H1 (cell line): ENCODE measurements around the gene SLC6A20. TPM values are rescaled to one million over a fixed set of nuclear protein-coding genes. Genes with fewer than 3 reads are reported as not detected.

Source experiments
- ASH2L ChIP-seq: fragments of 200-600, 300-600 bp; sonication (generic); IDR thresholded peaks from one replicate; pipeline ENCODE4 v1.7.1; 2017; ENCODE audit warnings: low read length
- ATF2 ChIP-seq: IDR thresholded peaks from 2 replicates; pipeline ENCODE4 v1.6.1; 2012; ENCODE audit warnings: low read length, inconsistent platforms
- BACH1 ChIP-seq: IDR thresholded peaks from 2 replicates; pipeline ENCODE4 v1.6.1; 2012; ENCODE audit warnings: low read length, improper control_type of control experiment
- BRCA1 ChIP-seq: IDR thresholded peaks from 2 replicates; pipeline ENCODE4 v1.6.1; 2012; ENCODE audit warnings: low read depth, low read length, improper control_type of control experiment
- CBX8 ChIP-seq: fragments of 300-800, 300-1000 bp; sonication (generic); IDR thresholded peaks from 2 replicates; pipeline ENCODE4 v1.7.1; 2016; ENCODE audit warnings: low read depth, low read length, borderline replicate concordance
- CHD1 ChIP-seq: IDR thresholded peaks from 2 replicates; pipeline ENCODE4 v1.6.1; 2012; ENCODE audit warnings: low read depth, low read length, improper control_type of control experiment
- CTBP2 ChIP-seq: IDR thresholded peaks from 2 replicates; pipeline ENCODE4 v1.7.0; 2011; ENCODE audit warnings: borderline replicate concordance, mild to moderate bottlenecking, moderate library complexity, mixed read lengths, low read length; ENCODE audit not compliant: insufficient read depth, insufficient read length
- EP300 ChIP-seq, 2 experiments: IDR thresholded peaks; 1 replicate in 1 of 2; 2 replicates in 1 of 2; pipeline ENCODE4 v1.6.1; 2011 to 2012; ENCODE audit warnings: low read depth in 2 of 2, low read length in 2 of 2, mild to moderate bottlenecking in 2 of 2, borderline replicate concordance in 1 of 2, inconsistent platforms in 1 of 2, moderate library complexity in 1 of 2
- EZH2 ChIP-seq: fragments of 200-600 bp; sonication (generic); IDR thresholded peaks from 2 replicates; pipeline ENCODE4 v1.7.1; 2012; ENCODE audit warnings: low read depth, mild to moderate bottlenecking, moderate library complexity, low read length, inconsistent platforms; ENCODE audit not compliant: severe bottlenecking
- GABPA ChIP-seq: IDR thresholded peaks from 2 replicates; pipeline ENCODE4 v1.6.1; 2011; ENCODE audit warnings: mild to moderate bottlenecking, low read length, moderate library complexity, borderline replicate concordance; ENCODE audit not compliant: insufficient read depth
- HDAC6 ChIP-seq: IDR thresholded peaks from one replicate; pipeline ENCODE4 v1.7.1; 2012; ENCODE audit warnings: low read depth, mild to moderate bottlenecking, inconsistent platforms, low read length, moderate library complexity
- NANOG ChIP-seq: IDR thresholded peaks from 2 replicates; pipeline ENCODE4 v1.6.1; 2011; ENCODE audit warnings: low read length, low read depth, mild to moderate bottlenecking, inconsistent platforms; ENCODE audit not compliant: insufficient read depth, poor library complexity, severe bottlenecking
- PHF8 ChIP-seq: fragments of 200-600 bp; sonication (generic); conservative IDR thresholded peaks from 2 replicates; pipeline ENCODE4 v1.7.1; 2012; ENCODE audit warnings: low read depth, mild to moderate bottlenecking, inconsistent platforms, low read length, moderate library complexity
- POLR2A ChIP-seq, 2 experiments: IDR thresholded peaks; 1 replicate in 1 of 2; 2 replicates in 1 of 2; pipeline ENCODE4 v1.6.1; 2011; ENCODE audit warnings: low read depth in 2 of 2, low read length in 2 of 2, mild to moderate bottlenecking in 2 of 2; ENCODE audit errors: control extremely low read depth in 1 of 2
- SP1 ChIP-seq: IDR thresholded peaks from 2 replicates; pipeline ENCODE4 v1.6.1; 2011; ENCODE audit warnings: low read depth, low read length
- SP2 ChIP-seq: IDR thresholded peaks from 2 replicates; pipeline ENCODE4 v1.6.1; 2012; ENCODE audit warnings: mild to moderate bottlenecking, low read length, inconsistent platforms
- SRF ChIP-seq: IDR thresholded peaks from 2 replicates; pipeline ENCODE4 v1.6.1; 2011; ENCODE audit warnings: mild to moderate bottlenecking, low read depth, low read length, moderate library complexity
- SUZ12 ChIP-seq: fragments of 200-600 bp; sonication (generic); IDR thresholded peaks from 2 replicates; pipeline ENCODE4 v1.6.1; 2012; ENCODE audit warnings: mild to moderate bottlenecking, inconsistent platforms, low read length, moderate library complexity, mixed read lengths
- TAF1 ChIP-seq: IDR thresholded peaks from 2 replicates; pipeline ENCODE4 v1.6.1; 2011; ENCODE audit warnings: mild to moderate bottlenecking, low read depth, low read length
- YY1 ChIP-seq: IDR thresholded peaks from 2 replicates; pipeline ENCODE4 v1.6.1; 2011; ENCODE audit warnings: low read depth, mild to moderate bottlenecking, low read length
- polyA plus RNA-seq, 7 experiments: library from polyadenylated mRNA; depleted of rRNA in 3 of 7; stranded (reverse) in 5 of 7; unstranded in 2 of 7; fragments of >200 nt in 5 of 7; fragments of 200-250 nt in 2 of 7; gene quantifications; 1 replicate in 5 of 7; 2 replicates in 1 of 7; 4 replicates in 1 of 7; pipeline versions ENCODE4 v1.2.1 to v1.2.3, GENCODE V29; 2011 to 2013; ENCODE audit warnings: missing spikeins in 2 of 7, mixed read lengths in 2 of 7
- total RNA-seq: library from RNA; stranded (reverse); fragmentation: NEBNext Ultra II Directional; extraction: Animal tissue kit (Norgen Biotek cat#: 25700); gene quantifications from 2 replicates; pipeline ENCODE4 v1.2.1, GENCODE V29; 2021

The SLC6A20 gene
- total and polyA plus RNA-seq, 2 of the 8 experiments (the other 6 are each of a cell fraction or from before 2014, with no cell fraction given), result 0.05 TPM; not detected in 1

GRCh38 chr3:45841757-45842491 is 45.6 kb upstream of the SLC6A20 start, which contains the start of gene LZTFL1 (continued):
- TF ChIP-seq HDAC6 (no peak), GABPA (peak; percentile 91; the same call in 1 of the 2 replicates), BACH1 (no peak), SRF (no peak; the same call in 1 of the 2 replicates), EP300 (IDR thresholded peaks at IDR 0.05; ENCODE audit: borderline replicate concordance in 1 of 2, low read depth in 2 of 2, low read length in 2 of 2) (no peak), BRCA1 (no peak), POLR2A (IDR thresholded peaks at IDR 0.05; ENCODE audit: control extremely low read depth in 1 of 2, low read depth in 2 of 2, low read length in 2 of 2) (peak in 1 of 2 experiments; percentile 37; a peak in 2 of 3 replicates), YY1 (no peak; the same call in 1 of the 2 replicates), SP1 (peak; percentile 88), SP2 (peak; percentile 49; the same call in 1 of the 2 replicates), NANOG (no peak), CTBP2 (no peak), TAF1 (peak; percentile 76; the same call in 1 of the 2 replicates), PHF8 (peak; percentile 58), ATF2 (no peak), SUZ12 (no peak), ASH2L (peak; percentile 70), CHD1 (no peak), EZH2 (no peak), CBX8 (no peak)
